ENCODE data around the gene XPR1. TPM values are rescaled to one million over a fixed set of nuclear protein-coding genes. Genes with fewer than 3 reads are reported as not detected.

The XPR1 gene
- total and polyA plus RNA-seq, 10 of the 15 experiments (the other 5 are each of a cell fraction or from before 2014, with no cell fraction given), result 1.1 to 33.9 (median 11.3) TPM

- no peak for TF ChIP-seq POLR2AphosphoS2 (IDR thresholded peaks at IDR 0.05; ENCODE audit: low read depth, low read length)
- no peak for TF ChIP-seq HDAC6 (IDR thresholded peaks at IDR 0.05; ENCODE audit: unreplicated experiment)
- TF ChIP-seq IKZF2 (IDR thresholded peaks at IDR 0.05), result no peak
- TF ChIP-seq IRF5 (IDR thresholded peaks at IDR 0.05; ENCODE audit: borderline replicate concordance), result no peak
- TF ChIP-seq MAX (IDR thresholded peaks at IDR 0.05; ENCODE audit: low read depth, low read length), result no peak
Measured at GRCh38 chr1:180781718-180782117, 149.9 kb downstream of the XPR1 start (continued).

- H3K4me3 ChIP-seq, result no peak overlapping the region
- 98% methylated on average over 3 of the region's 3 CpGs for WGBS (ENCODE audit: insufficient coverage, insufficient replicate concordance, low lambda C conversion rate, missing lambda C conversion rate)
- no peak overlapping the region for H3K9ac ChIP-seq (ENCODE audit: control insufficient read depth, insufficient read depth, low read length)
- no peaks in the 10 kb centered on the region for H4K20me1 ChIP-seq (ENCODE audit: control insufficient read depth, insufficient read depth)
- no peak overlapping the region for H3K4me2 ChIP-seq (ENCODE audit: control insufficient read depth, insufficient read depth)
- no peaks in the 10 kb centered on the region for H3K27me3 ChIP-seq (replicated peaks in 1 of 2; ENCODE audit: control insufficient read depth in 2 of 2, insufficient read depth in 2 of 2, low read length in 1 of 2)
- RAD21 ChIA-PET (ENCODE audit: unreplicated experiment), result no interaction called here
- H3K79me2 ChIP-seq (ENCODE audit: control insufficient read depth, insufficient read depth, low read length), result no peaks in the 10 kb centered on the region
- no peak for ATAC-seq
- in situ Hi-C loops (cut with MboI) (no loop called here), intact Hi-C loops (cut with micrococcal nuclease; ENCODE audit: unreplicated experiment) (no loop called here)
- no peak overlapping the region for H3K27ac ChIP-seq (ENCODE audit: control insufficient read depth, insufficient read depth)
- no peaks in the 10 kb centered on the region for H3K9me3 ChIP-seq (replicated peaks; ENCODE audit: control insufficient read depth, insufficient read depth, low read length)
- BruUV-seq (replicated peaks), result no TSS peak
- no peaks in the 10 kb centered on the region for H3K4me1 ChIP-seq (ENCODE audit: control insufficient read depth, insufficient read depth, low read length)
- SMC1A ChIA-PET (ENCODE audit: uncharacterized antibody, unreplicated experiment), result interaction anchor here (1.1 to 1.2 kb wide), 4 partner anchors 12 to 77 kb away, joined by 3 to 5 read pairs (median 4); no protein-coding TSS in a partner anchor
- POLR2A ChIA-PET, result no interaction called here
- no peak overlapping the region for H2AFZ ChIP-seq (ENCODE audit: control insufficient read depth, low read depth, low read length)
- no peak for DNase-seq (ENCODE audit: low read depth, low spot score)
- CTCF ChIA-PET, result interaction anchor here (0.9 to 2.4 kb wide), 2 partner anchors 27 to 77 kb away, joined by 3 to 9 read pairs; no protein-coding TSS in a partner anchor
- no peak for FAIRE-seq
- H3K36me3 ChIP-seq (ENCODE audit: control insufficient read depth in 2 of 2, insufficient read depth in 2 of 2, low read length in 1 of 2), result no peaks in the 10 kb centered on the region; a peak in 1 of 4 replicates
- TF ChIP-seq CBFB (IDR thresholded peaks at IDR 0.05; ENCODE audit: low read depth) (no peak), MAX (IDR thresholded peaks at IDR 0.05; ENCODE audit: low read depth, low read length) (no peak), GABPA (IDR thresholded peaks at IDR 0.05; ENCODE audit: low read depth) (no peak), SUZ12 (IDR thresholded peaks at IDR 0.05; ENCODE audit: unreplicated experiment) (no peak), BMI1 (IDR thresholded peaks at IDR 0.05; ENCODE audit: borderline replicate concordance) (no peak), ESRRA (IDR thresholded peaks at IDR 0.05; ENCODE audit: low read length) (no peak), KDM1A (IDR thresholded peaks at IDR 0.05; ENCODE audit: borderline replicate concordance) (no peak), PRDM15 (CRISPR knock-in tag; IDR thresholded peaks at IDR 0.05) (no peak), PML (IDR thresholded peaks at IDR 0.05; ENCODE audit: low read length) (no peak), CTCF (IDR thresholded peaks at IDR 0.05 in 2 of 3, conservative IDR thresholded peaks at IDR 0.05 in 1 of 3; ENCODE audit: control insufficient read depth in 2 of 3, extremely low read depth in 1 of 3, insufficient read depth in 1 of 3, low read depth in 3 of 3, low read length in 3 of 3) (no peak)
Measured at GRCh38 chr1:180785291-180785690, 153.5 kb downstream of the XPR1 start.
